Measurements from ENCODE around the gene LRRC63. TPM values are rescaled to one million over a fixed set of nuclear protein-coding genes. Genes with fewer than 3 reads are reported as not detected.

LRRC63 gene
- total and polyA plus RNA-seq, 4 donors, result 0.13 to 1.1 (median 0.50) TPM

GRCh38 chr13:46166224-46166584 is 45.5 kb upstream of the LRRC63 start:
- peaks cover 0 to 3% (median 2%) of the 10 kb centered on the region in 3 donors for H3K27me3 ChIP-seq (ENCODE audit: control insufficient read depth in 3 of 3, insufficient read depth in 3 of 3, low read length in 2 of 3)
- peaks cover 0 to 10% (median 3%) of the 10 kb centered on the region in 5 donors for H3K4me1 ChIP-seq (ENCODE audit: control insufficient read depth in 5 of 5, insufficient read depth in 5 of 5, low read length in 5 of 5)
- DNase-seq (no peak), ATAC-seq (ENCODE audit: insufficient read depth, low FRiP score) (no peak)
- TF ChIP-seq CTCF (IDR thresholded peaks at IDR 0.05; ENCODE audit: control extremely low read depth, extremely low read depth), result no peak
- H3K4me3 ChIP-seq, result no peak overlapping the region
- H3K9ac ChIP-seq (ENCODE audit: insufficient read depth in 1 of 2, low read length in 2 of 2), result no peak overlapping the region
- H3K36me3 ChIP-seq (ENCODE audit: control insufficient read depth in 4 of 4, insufficient read depth in 4 of 4, low read length in 4 of 4), result no peaks in the 10 kb centered on the region
- no peaks in the 10 kb centered on the region for H3K9me3 ChIP-seq (ENCODE audit: control insufficient read depth in 4 of 4, insufficient read depth in 3 of 4, low read length in 3 of 4)
- no peak overlapping the region for H3K27ac ChIP-seq (ENCODE audit: low read depth in 1 of 2, low read length in 1 of 2)
- 57 to 81% methylated on average over 1 of the region's 1 CpG for WGBS, 2 donors

GRCh38 chr13:46166947-46167610 is 44.6 kb upstream of the LRRC63 start:
- Histone ChIP-seq H3K27ac (ENCODE audit: low read depth in 1 of 2, low read length in 1 of 2) (no peak overlapping the region), H3K27me3 (ENCODE audit: control insufficient read depth in 3 of 3, insufficient read depth in 3 of 3, low read length in 2 of 3) (peaks cover 0 to 3% (median 2%) of the 10 kb centered on the region in 3 donors), H3K9me3 (ENCODE audit: control insufficient read depth in 4 of 4, insufficient read depth in 3 of 4, low read length in 3 of 4) (no peaks in the 10 kb centered on the region), H3K36me3 (ENCODE audit: control insufficient read depth in 4 of 4, insufficient read depth in 4 of 4, low read length in 4 of 4) (no peaks in the 10 kb centered on the region), H3K9ac (ENCODE audit: insufficient read depth in 1 of 2, low read length in 2 of 2) (no peak overlapping the region), H3K4me1 (ENCODE audit: control insufficient read depth in 5 of 5, insufficient read depth in 5 of 5, low read length in 5 of 5) (peaks cover 0 to 12% (median 3%) of the 10 kb centered on the region in 5 donors), H3K4me3 (no peak overlapping the region)
- no peak for TF ChIP-seq CTCF (IDR thresholded peaks at IDR 0.05; ENCODE audit: control extremely low read depth, extremely low read depth)
- WGBS, 2 donors, result 44 to 57% methylated on average over 3 of the region's 3 CpGs
- no peak for DNase-seq
- ATAC-seq (ENCODE audit: insufficient read depth, low FRiP score), result no peak

GRCh38 chr13:46168341-46168740 is 43.4 kb upstream of the LRRC63 start:
- no peak for TF ChIP-seq CTCF (IDR thresholded peaks at IDR 0.05; ENCODE audit: control extremely low read depth, extremely low read depth)
- WGBS, 2 donors, result 24 to 47% methylated on average over 8 of the region's 8 CpGs
- DNase-seq (no peak), ATAC-seq (ENCODE audit: insufficient read depth, low FRiP score) (no peak)
- Histone ChIP-seq H3K4me3 (no peak overlapping the region), H3K9ac (ENCODE audit: insufficient read depth in 1 of 2, low read length in 2 of 2) (no peak overlapping the region), H3K4me1 (ENCODE audit: control insufficient read depth in 5 of 5, insufficient read depth in 5 of 5, low read length in 5 of 5) (peaks cover 0 to 12% (median 3%) of the 10 kb centered on the region in 5 donors), H3K27ac (ENCODE audit: low read depth in 1 of 2, low read length in 1 of 2) (peak overlapping the region in 1 of 2 donors; percentile 1), H3K9me3 (ENCODE audit: control insufficient read depth in 4 of 4, insufficient read depth in 3 of 4, low read length in 3 of 4) (no peaks in the 10 kb centered on the region), H3K27me3 (ENCODE audit: control insufficient read depth in 3 of 3, insufficient read depth in 3 of 3, low read length in 2 of 3) (peaks cover 0 to 3% (median 2%) of the 10 kb centered on the region in 3 donors), H3K36me3 (ENCODE audit: control insufficient read depth in 4 of 4, insufficient read depth in 4 of 4, low read length in 4 of 4) (no peaks in the 10 kb centered on the region)

- TF ChIP-seq CTCF (IDR thresholded peaks at IDR 0.05; ENCODE audit: control extremely low read depth, extremely low read depth), result no peak
- H3K27ac ChIP-seq (ENCODE audit: low read depth in 1 of 2, low read length in 1 of 2), result no peak overlapping the region
- WGBS, 2 donors, result 31 to 56% methylated on average over 1 of the region's 1 CpG
- H3K36me3 ChIP-seq (ENCODE audit: control insufficient read depth in 4 of 4, insufficient read depth in 4 of 4, low read length in 4 of 4), result no peaks in the 10 kb centered on the region
- ATAC-seq (ENCODE audit: insufficient read depth, low FRiP score), result no peak
- H3K4me3 ChIP-seq, result no peak overlapping the region
- H3K9me3 ChIP-seq (ENCODE audit: control insufficient read depth in 4 of 4, insufficient read depth in 3 of 4, low read length in 3 of 4), result no peaks in the 10 kb centered on the region
- no peak for DNase-seq
- peaks cover 0 to 3% (median 2%) of the 10 kb centered on the region in 3 donors for H3K27me3 ChIP-seq (ENCODE audit: control insufficient read depth in 3 of 3, insufficient read depth in 3 of 3, low read length in 2 of 3)
- H3K9ac ChIP-seq (ENCODE audit: insufficient read depth in 1 of 2, low read length in 2 of 2), result no peak overlapping the region
- peaks cover 0 to 12% (median 3%) of the 10 kb centered on the region in 5 donors for H3K4me1 ChIP-seq (ENCODE audit: control insufficient read depth in 5 of 5, insufficient read depth in 5 of 5, low read length in 5 of 5)
Measured at GRCh38 chr13:46168783-46169182, 42.9 kb upstream of the LRRC63 start.

Data from lung (tissue), 12 donors.